Hematopoietic multipotent progenitor cell (in vitro differentiated cells): ENCODE data around the gene MAB21L2. TPM values are rescaled to one million over a fixed set of nuclear protein-coding genes. Genes with fewer than 3 reads are reported as not detected.

ENCODE experiments used
- DNase-seq, 3 donors: peaks; one replicate each; pipeline ENCODE4 v3.0.0-alpha.2; 2011 to 2015; ENCODE audit warnings: low read depth in 2 of 3, low spot score in 2 of 3
- total RNA-seq: library from RNA; depleted of rRNA; stranded (reverse); fragments of >200 nt; gene quantifications from one replicate; pipeline ENCODE4 v1.2.3, GENCODE V29; 2012

MAB21L2 gene
- total RNA-seq, 1 donor: not detected

DNA sequence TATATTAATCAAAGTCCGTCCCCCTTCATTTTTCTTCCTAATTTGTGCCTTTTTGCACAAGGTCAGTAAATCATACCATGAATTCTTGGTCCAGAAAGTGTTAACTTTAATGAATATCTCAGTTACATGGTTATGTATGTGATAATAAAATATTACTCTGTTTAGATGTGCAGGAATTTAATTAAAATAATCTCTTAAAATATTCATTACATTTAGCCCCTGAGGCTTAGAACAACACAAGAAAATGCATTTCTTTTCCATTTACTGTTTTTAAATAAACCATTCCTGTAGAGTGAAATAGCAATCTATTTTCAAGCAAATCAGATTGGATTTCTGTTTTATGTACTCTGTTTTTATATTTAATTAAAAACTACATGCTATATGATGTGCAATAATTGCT is 17.6 kb downstream of the MAB21L2 start:
- no peak for DNase-seq

DNA sequence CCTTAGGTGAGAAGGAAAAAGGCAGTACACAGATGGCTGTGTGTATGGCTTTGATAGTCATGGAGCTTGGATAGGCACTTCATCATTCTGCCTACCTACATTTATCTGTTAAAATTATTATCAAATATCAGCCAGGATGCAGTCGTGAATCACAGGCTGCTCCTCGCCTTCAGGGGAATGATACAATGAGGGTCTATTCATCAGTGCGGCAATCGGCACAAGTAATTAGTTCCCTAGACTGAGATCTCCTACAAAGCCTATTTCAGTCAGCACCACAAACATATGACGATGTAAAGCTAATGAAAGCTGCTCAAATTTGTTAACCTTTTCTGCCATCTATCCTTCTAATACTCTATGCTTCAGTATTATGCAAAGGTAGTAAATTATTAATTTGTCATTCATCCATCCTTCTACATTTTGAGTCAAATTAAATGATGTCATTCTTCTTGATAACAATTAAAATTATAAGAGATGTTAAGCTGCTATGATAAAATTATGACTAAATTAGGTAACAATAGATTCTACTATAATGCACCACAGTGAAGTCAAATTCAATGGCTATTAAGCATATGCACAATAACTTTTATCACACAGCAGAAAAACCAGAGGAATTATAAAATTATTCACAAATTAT is 19.0 kb downstream of the MAB21L2 start:
- DNase-seq: no peak

DNA sequence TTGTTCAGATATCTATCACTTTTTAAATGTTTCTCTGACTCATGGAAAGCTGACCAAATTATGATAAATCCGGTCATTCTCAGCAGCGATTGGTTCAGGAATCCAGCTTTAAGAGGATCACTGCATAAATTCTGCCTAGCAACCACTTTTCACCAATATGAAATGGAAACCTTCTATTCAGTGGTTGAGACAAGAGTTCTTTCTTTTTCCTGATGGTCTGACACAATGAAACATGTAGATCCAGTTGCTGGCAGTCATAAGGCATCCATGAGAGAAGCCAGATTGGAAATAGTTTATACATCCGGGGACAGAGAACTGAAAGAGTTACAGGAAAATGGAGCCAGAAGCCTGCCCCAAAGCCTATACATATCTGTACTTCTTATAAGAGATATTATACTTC is 27.2 kb downstream of the MAB21L2 start:
- no peak for DNase-seq

DNA sequence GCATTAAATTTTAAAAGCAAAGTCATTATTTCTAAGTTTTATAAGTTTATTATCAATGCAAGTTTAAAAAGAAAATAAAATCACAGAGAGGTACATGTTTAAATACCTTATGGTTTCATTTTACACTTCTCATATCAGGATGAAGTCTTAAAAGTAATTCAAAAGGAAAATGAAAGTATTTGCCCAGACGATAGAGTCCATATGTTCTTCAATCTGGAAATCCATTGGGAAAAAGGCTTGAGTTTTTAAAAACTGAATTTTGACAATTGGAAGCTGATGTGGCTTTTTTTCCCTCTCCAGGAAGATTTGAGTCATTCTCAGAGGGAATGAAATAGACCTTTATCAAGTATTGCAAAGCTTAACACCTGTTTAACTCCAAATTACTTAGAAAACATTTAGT is 37.1 kb downstream of the MAB21L2 start:
- peak in 1 of 3 donors; percentile 6 for DNase-seq

DNA sequence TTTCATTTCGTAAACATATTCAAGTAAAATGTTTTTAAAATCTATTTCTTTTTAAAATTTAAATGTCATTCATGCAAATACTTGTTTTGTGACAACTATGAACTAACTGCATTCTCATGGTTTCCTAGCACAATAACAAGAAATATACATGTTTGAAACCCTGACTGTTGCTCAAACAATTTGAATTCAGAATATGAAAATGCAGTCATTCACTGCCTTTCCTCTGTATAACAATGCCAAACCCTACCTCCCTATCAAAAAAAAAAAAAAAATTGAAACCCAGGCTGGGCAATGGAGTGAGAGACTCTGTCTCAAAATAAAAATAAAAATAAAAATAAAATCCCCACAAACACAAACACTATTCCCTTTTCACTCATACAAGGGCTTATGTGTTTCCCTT is 42.1 kb downstream of the MAB21L2 start:
- DNase-seq: no peak

DNA sequence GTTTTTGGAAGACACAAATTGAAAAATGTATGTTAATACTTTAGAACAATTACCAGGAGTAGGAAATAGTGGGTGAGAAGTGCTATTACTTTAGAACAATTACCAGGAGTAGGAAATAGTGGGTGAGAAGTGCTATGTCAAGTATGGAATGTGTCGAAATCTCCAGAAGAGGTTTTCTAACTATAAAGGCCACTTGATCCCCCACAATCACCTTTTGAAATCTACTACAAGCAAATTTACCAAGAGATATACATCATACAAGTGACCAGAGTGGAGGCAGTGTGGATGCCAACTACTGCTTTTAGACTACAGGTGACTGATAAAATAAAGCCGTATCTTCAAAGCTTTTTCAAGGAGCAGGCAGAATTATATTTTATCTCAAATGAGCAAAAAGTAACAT is 43.1 kb downstream of the MAB21L2 start:
- no peak for DNase-seq

DNA sequence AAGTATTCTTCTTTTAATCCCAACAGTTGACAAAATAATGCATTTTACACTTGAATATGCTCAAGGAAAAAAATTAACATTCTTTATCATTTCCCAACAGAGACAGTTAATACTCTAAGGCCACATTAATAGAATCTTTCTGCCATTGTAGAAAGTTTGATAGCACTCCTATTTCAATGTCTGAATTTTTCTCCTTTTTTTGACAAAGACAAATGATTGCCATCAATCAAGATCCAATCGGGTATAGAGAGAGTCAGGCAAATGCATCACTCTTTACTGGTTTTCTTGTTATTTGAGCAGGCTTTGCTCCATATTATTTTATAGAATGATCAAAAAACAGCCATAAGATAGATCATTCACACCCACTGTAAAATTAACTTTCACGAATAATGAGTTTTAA is 46.1 kb downstream of the MAB21L2 start:
- DNase-seq: no peak

DNA sequence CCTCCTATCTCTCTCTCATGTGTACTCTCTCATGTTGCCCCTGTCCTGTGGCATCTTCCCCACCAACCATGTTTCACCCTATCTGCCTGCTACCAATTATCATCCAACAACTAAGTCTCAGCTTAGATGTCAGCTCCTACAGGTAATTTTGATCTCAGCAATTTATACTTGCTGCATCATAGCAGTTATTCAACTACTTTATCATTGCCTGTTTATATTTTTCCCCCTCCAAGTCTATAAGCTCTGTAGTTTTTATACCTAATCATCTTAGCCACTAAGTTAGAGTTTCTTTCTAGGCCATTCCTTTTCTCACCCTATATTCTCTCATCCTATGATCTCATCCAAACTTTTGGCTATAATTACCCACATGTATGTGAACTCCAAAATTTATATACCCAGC is 50.7 kb downstream of the MAB21L2 start:
- no peak for DNase-seq
